ENCODE data around the gene FGB.

FGB gene

DNA sequence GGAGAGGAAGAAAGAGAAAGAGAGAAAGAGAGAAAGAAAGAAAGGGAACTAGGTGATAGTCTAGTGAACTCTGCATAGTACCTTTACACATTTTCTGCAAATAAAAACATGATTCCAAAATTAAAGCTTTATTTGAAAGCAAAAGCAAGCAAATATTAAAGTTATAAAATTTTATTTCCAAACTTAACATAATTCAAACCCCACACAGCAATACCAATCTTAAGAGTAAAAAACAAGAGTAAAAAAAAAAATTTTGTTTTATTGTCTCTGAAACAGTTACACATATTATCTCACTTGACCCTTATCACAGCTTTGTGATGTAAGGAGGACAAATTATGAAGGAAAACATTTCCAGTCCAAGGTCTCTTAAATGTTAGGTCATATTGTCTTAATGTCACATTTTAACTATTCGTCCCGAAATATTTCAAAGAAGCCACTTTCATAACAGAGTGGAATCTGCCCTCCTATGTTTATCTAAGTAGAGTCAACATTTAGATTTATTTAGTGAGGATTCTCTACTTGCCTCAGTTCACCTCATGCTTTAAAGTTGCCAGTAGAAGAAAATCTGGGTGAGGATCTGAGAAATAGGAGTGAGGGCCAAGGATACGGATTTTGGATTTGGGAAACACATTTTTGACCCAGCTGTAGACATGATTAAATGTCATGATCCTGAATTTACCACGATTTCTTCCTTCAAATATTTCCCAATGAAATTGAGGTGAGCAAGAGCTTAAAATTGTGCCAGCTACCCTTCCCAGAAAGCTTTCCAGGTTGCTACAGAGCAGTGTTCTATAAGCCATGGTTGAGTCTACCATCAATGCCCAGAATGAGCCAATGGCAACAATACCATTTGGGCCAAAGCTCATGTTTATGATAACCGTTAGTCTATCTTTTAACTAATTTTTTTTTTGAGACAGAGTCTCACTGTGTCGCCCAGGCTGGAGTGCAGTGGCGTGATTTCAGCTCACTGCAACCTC lies 35.3 kb downstream of the FGB start:
- DNase-seq = no peak

- DNase-seq = no peak
Measured at GRCh38 chr4:154602404-154603020, 39.7 kb downstream of the FGB start.

- DNase-seq = no peak
Measured at GRCh38 chr4:154603033-154603943, 40.5 kb downstream of the FGB start.

DNA sequence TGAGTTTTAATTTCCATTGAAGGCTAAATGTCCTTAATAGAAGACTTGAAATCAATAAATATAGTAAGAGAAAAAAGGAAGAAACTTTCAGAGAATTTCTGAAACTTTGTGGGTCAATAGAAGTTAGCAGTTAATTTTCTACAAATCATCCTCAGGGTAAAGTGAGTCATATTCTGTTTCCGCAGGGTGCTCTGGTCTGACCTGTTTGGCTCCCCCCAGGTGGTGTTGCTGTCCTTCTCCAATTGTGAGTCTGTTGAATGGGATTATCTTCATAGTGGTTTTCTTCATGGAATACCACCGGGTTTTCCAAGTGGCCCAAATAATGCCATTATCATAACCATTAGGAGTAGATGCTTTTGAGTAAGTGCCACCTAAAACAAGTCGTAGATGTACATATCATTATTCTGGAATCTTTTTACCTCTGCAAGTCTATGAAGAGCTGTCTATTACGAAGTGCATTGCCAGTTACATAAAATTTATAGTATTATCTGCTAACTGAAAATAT lies 41.9 kb downstream of the FGB start:
- DNase-seq = no peak

DNA sequence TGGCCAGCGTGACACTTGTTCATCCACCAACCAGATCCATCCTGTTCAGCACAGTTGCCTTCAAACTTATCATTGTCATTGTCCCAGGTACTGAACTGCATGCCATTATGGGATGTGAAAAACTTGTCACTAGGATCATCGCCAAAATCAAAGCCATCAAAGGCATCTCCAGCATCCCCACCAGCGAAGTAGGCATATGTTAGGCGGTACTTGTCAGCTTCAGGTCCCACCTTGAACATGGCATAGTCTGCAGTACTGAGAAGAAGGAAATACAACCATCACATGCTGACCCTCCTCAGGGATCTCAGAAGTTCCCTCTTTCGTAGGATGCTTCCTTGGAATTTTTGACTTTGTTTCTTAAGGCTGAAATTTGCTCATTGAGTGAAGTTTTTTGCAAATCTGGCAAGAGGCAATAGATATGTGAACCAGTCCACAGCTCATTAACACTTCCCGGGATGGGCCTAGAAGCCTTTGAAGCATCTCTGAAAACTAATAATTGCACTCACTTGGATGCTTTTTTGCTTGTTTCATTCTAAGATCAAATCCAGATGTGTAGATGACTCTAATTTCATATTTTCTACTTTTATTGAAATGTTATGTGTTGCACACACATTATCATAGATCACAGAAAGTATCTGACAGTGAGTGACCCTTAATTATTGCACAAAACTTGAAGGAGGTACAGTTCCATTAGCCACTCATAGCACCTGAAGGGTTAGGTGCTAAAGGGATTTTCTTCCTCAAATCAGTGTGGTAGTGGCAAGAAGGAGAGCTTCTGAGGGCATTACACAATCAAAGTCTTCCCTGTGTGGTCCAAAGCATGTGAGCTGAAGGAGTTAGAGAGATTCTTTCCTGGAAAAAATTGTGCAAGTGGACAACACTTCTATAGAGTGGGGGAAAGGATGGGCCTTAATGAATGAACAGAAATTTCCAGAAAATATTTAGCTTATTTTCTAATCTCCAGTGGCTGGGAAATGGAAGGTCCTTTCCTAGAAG lies 44.2 kb downstream of the FGB start:
- DNase-seq = no peak

DNA sequence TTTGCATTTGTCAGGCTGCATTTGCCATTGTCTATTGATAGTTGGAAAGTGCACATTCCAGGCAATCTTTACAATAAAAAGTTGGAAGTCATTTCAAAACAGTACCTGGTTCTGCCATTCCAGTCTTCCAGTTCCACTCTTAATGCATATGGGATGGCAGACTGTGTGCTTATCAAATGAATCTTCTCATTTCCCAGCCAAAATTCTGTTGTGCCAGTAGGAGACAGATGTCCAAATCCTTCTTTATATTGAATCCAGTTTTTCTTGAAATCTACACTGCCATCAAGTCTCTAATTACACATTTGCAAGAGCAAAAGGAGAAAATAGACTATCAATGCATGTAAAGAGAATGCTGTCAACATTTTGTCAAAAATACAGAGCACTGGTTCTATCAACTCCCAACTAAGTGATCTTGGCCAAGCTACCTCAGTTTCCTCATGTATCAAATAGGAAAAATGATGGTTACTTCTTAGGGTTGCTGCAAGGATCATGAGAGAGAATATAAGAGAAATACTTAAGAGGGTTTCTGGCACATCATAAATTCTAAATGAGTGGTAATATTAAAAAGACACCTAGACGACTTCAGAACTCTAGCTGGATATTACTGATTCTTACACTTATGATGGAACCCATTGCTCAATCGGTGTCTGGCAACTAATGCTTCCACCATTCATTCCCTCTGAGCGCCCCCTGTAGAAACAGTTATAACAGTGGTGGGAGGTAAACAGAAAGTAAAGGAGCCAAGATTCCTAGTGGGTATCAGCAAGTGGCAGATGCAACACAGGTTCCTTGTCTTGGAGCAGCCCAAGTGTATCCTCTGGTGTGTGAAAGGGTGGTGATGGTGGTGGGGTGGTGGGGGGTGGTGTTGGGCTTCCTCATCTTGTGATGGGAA lies 45.8 kb downstream of the FGB start:
- no peak for DNase-seq

DNA sequence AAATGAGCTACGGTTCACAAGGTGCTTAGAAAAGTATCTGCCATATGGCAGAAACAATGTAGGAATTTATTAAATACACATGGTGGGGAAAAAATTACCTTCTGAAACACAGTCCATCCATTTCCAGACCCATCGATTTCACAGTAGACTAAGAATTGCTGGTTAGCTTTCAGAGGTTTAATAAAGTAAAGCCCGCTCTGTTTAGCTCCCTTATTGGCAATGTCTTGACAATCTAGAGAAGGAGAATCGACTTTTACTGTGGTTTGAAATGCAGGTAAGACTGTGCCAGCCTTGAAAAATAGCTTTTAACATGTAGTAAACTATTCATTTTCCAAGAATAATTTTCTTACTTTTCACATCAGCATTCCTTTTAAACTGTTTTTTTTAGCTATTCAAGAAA lies 46.7 kb downstream of the FGB start:
- DNase-seq = no peak

GRCh38 chr4:154610582-154610981 lies 47.8 kb downstream of the FGB start:
- no peak for DNase-seq

DNA sequence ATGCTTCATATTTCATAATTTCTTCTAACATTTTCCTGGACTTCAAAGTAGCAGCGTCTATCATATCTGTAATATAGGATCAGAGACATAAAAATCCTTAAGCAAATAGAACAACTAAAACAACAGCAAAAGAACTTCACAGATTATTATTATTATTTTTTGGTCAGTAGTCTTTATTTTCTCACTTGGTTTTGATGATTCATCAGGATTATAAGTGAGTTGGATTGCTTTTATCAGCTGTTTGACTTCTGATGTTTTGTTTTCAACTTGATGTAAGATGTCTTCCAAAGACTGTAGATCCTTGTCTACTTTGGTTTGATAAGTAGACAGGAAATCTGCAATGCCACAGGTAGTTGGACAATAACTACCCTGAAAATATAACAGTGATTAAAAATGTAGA lies 49.0 kb downstream of the FGB start:
- DNase-seq = no peak

GRCh38 chr4:154612472-154613414 lies 49.9 kb downstream of the FGB start, which contains the start of gene FGG:
Gene FGG (minus strand): TSS chr4:154612656. CDS start chr4:154612609, 47 bp downstream.
- no peak for DNase-seq

GRCh38 chr4:154614306-154614705 lies 51.5 kb downstream of the FGB start:
- no peak for DNase-seq

GRCh38 chr4:154615211-154615610 lies 52.4 kb downstream of the FGB start:
- DNase-seq = no peak

DNA sequence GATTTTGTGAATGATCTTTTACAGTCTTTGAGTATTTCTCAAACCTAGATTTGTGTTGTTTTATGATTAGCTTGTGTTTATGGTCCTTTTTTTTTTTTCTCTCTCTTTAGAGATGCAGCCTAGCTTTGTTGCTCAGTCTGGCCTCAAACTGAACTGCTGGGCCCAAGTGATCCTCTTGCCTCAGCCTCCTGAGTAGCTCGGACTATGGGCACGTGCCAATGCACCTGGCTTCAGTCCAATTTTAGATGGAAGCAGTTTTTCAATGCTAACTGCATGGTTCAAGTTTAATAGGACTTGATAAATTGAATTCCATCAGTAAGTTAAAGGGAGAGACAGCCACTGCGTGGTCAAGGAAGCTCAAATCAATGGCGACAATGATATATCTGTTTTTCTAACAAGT lies 53.5 kb downstream of the FGB start:
- DNase-seq = no peak

DNA sequence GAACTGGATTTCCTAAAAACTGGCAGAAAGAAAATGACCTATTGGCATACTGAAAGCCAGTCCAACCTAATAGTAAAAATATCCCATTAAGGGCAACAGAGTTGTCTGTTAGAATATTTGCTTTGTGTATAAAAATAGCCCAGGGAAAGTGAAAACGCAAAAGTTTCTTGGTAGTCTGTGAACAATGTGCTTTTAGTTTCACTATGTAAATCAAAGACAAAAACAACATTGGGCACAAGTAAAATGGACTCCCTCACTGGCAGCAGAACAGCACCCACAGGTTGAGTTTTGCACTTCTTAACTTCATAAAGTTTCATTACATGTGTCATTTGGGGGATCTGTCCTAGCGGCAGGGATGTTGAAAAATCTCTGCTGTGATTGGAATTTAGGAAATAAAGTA lies 53.9 kb downstream of the FGB start:
- DNase-seq = no peak

- DNase-seq = no peak
Measured at GRCh38 chr4:154617820-154618317, 55.1 kb downstream of the FGB start.

- no peak for DNase-seq
Measured at GRCh38 chr4:154618708-154619315, 56.0 kb downstream of the FGB start.

GRCh38 chr4:154620111-154620510 lies 57.3 kb downstream of the FGB start:
- no peak for DNase-seq
